IPS-11a (cell line): Measurements from ENCODE around the gene FAM117A.
"Not testable (repeated sequence)": the region's sequence is repeated elsewhere in the genome, so short reads cannot be mapped to it uniquely, and the experiment has no call there.

Experiments used
- H3K4me3 ChIP-seq: one replicate; pipeline ENCODE4 v1.5.1; 2013; ENCODE audit warnings: low read depth, low read length, control low read depth

The FAM117A gene

DNA sequence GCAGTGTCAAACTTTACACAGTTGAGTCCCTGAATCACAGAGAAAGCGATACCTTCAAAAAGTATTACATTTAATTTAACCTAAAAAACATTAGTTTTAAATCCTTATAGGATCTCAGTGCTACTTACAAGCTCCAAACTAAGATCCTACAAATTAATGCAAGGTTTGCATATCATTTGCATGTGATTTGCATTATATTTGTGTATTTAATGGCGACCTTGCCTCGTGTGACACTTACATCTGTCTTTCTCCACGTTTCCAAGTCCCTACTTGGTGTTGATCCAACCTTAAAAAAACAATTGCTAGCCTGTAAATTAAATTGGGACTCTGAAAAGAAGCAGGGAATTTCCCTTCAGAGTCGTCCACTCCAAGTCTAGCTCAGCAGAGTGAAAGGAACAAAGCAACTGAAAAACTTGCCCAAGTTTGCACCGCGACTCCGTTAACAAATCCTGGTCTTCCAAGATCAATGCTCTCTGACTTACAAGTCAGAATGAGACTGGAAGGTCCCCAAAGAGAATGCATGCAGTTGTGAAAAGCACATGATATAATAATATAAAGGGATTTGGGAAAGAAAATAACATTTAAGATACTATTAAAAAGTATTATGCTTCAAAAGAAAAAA is 739 bp upstream of the FAM117A start:
- no peak overlapping the region for H3K4me3 ChIP-seq

DNA sequence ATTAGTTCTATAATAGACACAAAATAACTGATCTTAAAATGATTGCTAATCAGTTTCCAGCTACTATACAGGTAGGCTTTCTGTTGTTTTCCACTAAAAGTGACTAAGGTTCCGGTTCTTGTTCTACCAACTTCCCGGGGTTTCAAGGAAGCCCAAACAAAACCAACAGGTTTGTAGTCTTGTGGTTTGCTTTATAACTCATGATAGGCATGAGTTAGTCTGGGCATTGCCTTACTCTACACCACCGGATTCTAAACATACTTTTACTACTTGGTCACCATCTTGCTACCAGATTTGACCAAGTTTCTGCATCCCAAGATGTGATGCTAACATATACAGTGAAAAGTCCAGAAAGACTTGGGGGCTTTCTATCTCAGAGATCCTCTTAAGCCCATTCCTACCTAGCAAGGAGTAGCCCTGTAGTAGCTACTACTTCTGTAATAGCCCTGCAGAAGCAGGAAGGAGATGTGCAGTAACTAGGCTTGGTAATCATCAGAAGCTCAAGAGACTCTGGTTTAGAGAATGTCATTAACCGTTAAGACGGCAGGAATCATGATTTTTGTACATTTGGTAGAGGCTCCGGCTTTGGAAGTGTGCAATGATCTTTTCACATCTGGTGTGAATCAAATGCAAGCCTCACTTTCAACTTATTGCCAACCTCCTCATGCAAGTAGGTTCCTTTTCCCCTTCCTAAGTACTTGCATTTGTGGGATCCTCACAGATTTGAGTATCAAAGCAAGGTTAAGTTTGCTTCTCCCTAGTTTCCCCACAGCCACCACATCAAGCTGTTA is 1.6 kb downstream of the FAM117A start:
- peak overlapping the region; percentile 87 for H3K4me3 ChIP-seq

DNA sequence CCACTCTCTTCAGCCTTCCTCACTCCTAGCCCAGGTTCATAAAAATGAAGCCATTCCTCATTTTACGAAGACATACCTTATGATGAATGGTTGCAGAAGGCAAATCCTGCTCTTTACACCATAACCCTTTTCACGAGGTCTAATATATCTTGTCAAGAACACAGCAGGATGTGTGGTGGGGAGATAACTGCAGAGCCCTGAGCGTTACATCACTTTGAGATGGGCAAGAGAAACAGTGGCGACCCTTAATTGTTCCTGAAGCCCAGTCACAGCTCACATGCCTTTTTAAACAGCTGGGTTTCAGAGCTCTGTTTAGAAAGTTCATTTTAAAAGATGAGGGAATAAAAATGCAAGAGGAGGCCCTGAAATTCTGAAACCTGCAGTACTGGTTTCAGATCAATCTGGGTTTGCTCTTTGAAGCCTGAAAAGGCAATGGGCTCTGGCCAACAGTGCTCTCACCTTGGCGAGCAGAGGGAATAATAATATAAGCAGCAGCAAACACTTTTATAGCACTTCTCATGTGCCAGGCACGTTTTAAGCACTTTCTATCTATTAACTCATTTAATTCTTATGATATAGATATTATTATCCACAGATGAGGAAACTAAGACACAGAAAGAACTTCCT is 2.9 kb downstream of the FAM117A start:
- H3K4me3 ChIP-seq = no peak overlapping the region

DNA sequence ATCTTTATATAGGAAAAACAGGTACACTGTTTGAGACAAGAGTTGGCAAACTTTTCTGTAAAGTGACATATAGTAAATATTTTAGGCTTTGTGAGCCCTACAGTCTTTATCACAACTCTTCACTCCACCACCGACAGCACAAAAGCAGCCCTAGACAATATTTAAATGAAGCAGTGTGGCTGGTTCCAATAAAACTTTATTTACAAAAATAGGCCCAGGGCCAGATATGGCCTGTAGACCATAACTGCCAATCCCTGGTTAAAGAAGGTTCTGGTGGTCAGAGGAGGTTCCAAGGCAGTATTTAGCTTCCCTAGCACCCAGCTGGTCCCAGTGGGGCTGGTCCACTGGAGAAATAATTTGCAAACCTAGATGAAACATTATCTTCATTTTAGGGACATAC is 3.6 kb downstream of the FAM117A start:
- H3K4me3 ChIP-seq = no peak overlapping the region

GRCh38 chr17:49759203-49759602 is 4.7 kb downstream of the FAM117A start:
- H3K4me3 ChIP-seq = no peak overlapping the region

- not testable (repeated sequence) for H3K4me3 ChIP-seq
Measured at GRCh38 chr17:49758464-49759010, 5.4 kb downstream of the FAM117A start.

DNA sequence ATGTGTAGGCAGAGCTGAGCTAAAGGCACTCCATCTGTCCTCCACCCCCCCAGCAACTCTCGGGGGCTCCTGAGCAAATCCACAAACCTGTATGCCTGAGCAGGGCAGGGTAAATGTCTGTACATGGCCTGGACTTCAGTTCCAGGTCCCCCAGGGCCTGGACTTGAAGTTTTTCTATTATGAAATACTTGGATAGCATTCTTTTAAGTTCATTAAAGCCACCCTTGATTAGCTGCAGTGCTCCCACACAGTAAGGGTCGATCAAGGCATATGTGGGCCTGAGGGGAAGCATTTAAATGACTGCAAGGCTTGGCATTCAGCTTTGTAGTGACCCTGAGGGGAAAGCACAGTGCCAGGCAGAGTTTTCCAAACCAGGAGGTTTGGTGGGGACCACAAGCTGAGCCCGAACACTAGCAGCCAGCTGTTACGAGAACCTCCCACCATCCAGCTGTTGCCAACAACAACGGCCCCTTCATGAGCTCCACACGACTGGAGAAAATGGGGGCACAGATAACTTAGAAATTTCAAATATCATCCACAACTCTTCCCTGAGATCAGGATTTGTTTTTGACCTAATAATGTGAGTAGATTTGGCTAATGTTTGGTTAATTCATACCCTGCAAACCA is 6.7 kb downstream of the FAM117A start:
- H3K4me3 ChIP-seq = no peak overlapping the region

DNA sequence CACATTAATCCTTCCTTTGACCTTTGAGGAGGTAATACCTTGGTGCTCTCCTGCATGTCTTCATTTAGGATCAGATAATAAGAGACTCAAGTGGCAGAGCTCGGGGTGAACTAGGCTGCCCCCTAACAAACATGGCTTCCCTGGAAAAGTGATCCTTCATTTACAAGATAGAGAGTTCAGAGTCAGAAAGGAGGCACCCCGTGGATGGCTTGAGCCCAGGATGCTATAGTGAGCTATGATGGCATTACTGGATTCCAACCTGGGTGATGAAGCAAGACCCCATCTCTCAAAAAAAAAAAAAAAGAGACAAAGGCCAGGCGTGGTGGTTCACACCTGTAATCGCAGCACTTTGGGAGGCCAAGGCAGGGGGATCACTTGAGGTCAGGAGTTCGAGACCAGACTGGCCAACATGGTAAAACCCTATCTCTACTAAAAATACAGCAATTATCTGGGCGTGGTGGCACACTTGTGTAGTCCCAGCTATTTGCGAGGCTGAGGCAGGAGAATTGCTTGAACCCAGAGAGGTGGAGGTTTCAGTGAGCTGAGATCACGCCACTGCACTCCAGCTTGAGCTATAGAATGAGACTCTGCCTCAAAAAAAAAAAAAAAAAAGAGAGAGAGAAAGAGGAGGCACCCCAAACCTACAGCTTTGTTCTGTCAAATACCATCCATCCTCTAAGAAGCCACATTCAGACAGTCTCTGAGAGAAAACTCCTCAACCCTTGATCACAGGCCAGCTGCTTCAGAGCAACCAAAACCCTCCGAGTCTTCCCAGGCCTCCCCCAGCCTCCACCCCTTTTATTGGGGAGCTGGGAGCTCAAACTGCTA is 7.4 kb downstream of the FAM117A start:
- no peak overlapping the region for H3K4me3 ChIP-seq

- H3K4me3 ChIP-seq = no peak overlapping the region
Measured at GRCh38 chr17:49755663-49756283, 8.2 kb downstream of the FAM117A start.

DNA sequence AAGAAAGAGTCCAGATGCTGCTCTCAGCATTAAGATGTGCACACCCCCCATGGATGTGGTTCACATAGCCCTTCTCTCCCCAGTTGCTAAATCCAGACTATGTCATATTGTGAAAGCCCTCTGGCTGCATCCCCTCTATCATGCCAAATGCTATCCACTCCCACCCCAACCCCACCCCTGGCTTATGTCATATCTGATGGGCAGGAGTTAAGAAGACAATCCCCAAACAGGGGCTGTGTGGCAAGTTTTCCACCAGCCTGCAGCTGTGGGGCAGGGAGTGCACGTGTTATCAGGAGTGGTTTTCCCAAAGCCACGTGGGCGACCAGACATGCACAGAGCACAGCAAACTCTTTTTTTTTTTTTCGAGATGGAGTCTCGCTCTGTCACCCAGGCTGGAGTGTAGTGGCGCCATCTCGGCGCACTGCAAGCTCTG is 10.0 kb downstream of the FAM117A start:
- H3K4me3 ChIP-seq = no peak overlapping the region

GRCh38 chr17:49752508-49752907 is 11.4 kb downstream of the FAM117A start:
- no peak overlapping the region for H3K4me3 ChIP-seq

DNA sequence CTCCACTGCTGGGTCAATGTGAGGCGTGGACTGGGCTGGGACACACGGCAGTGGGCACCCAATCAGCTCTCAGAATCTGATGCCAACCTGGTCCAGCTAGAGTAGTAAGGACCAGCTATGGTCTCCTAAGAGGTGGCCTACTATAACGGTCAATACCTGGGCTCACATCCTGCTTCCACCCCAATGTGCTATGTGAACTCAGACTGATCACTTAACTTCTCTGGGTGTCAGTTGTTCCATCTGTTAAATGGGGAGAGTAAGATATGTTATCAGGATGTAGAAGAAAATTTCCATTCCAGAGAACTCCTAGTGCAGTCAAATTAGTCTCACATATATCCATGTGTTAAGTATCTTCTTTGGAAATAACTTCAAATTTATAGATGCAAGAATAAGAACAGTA is 14.2 kb downstream of the FAM117A start:
- H3K4me3 ChIP-seq = no peak overlapping the region

GRCh38 chr17:49748791-49749190 is 15.1 kb downstream of the FAM117A start:
- H3K4me3 ChIP-seq = no peak overlapping the region

DNA sequence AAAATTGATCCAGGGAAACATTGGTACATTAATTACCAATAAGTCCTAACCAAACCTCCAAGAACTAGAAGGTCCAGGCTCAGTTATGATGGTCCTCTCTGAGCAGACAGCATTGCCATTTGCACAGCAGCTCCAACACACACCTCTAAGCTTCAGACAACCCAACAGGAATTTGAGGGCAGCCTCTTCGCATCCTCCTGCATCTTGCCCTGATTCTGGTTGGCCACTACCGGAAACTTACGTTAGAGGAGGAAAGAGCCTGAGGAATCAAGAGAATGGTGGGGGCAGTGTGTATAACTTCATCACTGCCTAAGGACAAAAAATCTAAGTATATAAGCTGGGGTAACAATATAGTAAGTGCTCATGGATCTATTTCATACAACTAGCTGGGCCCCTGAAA is 15.7 kb downstream of the FAM117A start:
- no peak overlapping the region for H3K4me3 ChIP-seq

GRCh38 chr17:49747632-49748031 is 16.3 kb downstream of the FAM117A start:
- no peak overlapping the region for H3K4me3 ChIP-seq

- no peak overlapping the region for H3K4me3 ChIP-seq
Measured at GRCh38 chr17:49746791-49747490, 17.0 kb downstream of the FAM117A start.

DNA sequence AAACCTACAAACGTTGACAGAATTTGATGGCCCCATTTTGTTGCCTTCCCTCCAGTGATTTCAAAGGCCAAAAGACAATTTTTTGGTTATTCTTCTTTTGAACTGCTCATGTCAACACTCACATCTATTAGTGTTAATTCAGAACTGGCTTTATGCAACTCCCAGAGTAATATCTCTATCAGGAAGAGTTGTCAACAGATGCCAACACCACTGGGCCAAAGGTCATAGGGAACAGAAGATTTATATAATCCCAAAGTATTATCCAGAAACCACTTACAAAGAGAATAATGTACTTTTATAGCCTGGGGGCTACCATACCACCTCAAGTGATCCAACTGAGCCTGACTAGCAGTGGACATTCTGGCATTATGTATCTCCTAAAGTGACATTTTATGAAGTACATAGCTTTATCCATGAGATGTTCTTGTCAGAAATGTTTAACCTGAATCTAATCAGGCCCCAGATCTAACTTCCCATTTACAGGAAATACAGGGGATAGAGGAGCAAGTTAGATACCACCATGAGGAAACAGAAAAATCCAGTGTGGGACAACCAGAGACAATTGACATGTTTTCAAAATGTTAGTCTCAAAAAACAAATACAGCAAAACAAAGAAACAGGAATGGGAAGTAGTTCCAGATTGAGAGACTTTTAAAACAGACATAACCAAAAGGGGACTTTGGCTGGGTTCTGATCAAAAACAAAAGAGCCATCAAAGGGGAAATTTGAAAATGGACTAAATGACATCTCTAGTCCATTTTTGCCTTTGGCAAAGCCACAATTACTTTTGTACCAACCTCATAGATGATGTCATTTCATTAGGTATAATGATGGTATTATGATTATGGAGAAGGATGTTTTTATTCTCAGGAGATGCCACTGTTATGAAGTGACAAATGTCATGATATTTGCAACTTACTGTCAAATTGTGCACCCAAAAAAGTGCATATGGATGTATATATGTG is 18.5 kb downstream of the FAM117A start:
- no peak overlapping the region for H3K4me3 ChIP-seq

DNA sequence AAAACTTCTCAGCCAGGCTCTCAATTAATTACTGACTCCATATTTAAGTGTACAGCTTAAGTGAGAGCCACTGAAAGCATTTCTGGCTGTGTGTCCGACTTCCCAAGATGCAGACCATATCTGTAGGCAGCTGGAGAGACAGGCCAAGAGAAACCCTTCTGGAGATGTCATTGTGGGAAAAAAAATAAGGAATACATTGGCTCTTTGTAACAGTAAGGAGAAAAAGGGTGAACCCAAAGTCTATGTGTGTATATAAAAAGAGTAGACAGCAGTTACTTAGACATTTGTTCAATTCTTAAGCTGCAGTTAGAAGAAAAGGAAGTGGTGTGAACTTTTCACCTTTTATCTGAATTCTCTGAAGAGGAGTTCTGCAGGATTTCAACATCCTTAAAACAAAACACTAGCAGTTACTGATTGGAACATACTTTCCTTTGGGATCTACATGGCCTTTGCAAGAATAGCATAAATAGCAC is 21.7 kb downstream of the FAM117A start:
- no peak overlapping the region for H3K4me3 ChIP-seq
